NAMALWA (cell line): ENCODE data around the gene SUN2.

Experiments used
- DNase-seq: peaks from one replicate; pipeline ENCODE4 v3.0.0-alpha.2; 2015; ENCODE audit warnings: low spot score

SUN2 gene

DNA sequence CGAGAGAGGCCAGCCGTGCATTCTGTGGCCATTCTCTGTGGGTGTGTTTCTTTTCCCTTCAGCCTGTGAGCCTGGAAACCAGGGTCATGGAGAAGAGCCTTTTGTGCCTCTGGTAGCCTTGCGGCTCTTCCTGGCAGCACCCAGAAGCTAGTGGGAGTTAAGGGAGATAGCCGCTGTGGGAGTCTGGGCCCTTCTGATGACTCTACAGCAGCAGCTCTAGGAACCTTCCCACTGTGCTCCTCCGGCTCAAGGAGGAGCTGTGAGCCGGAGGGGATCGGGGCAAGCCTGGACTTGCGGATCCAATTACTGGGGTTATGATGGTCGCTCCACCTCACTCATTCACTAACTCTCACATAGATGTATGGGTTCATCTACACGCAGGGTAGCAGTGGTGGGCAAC, 39.5 kb downstream of the SUN2 start:
- DNase-seq, result no peak

GRCh38 chr22:38715852-38716251, 39.9 kb downstream of the SUN2 start:
- DNase-seq, result no peak

DNA sequence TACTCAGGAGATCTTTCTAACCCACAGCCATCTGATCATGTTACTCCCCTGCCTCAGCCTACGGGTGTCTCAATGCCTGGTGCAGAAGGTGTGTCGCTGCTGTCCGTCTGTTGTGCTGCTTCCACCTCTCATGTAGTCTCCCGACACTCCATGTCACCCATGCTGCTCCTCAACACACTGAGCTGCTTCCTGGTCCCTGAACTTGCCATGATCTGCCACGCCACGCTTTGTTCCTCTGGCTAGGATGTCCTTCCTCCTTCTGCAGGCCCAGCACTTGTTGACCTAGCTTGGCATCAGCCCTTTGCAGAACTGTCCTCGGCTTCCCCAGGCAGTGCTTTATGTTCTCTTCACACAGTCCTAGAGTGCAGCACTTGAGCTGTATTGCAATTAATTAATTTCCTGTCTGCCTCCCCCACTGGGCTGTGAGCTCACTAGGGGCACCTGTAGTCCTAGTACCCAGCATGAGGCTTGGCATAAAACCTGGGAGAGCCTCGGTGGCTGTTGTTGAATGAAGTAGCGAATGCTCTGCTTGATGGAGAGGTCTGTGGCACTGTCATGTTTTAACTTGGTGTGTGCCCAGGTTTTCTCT, 40.5 kb downstream of the SUN2 start:
- DNase-seq, result no peak

DNA sequence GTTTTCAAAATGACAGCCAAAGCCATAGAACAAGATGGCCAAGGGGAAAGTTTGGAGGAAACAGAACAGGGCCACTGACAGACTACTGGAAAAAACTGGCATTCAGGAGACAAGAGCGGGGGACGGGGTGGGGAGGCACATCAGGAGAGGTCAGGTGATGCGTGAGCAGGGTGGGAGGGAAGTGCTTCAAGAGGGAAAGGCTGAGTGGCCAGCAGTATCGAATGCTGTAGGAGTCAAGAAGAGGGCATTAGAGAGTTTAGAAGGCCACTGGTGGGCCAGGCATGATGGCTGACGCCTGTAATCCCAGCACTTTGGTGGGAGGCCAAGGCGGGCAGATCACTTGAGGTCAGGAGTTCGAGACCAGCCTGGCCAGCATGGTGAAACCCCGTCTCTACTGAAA, 41.9 kb downstream of the SUN2 start:
- no peak for DNase-seq

GRCh38 chr22:38712486-38713207, 43.2 kb downstream of the SUN2 start:
- no peak for DNase-seq

DNA sequence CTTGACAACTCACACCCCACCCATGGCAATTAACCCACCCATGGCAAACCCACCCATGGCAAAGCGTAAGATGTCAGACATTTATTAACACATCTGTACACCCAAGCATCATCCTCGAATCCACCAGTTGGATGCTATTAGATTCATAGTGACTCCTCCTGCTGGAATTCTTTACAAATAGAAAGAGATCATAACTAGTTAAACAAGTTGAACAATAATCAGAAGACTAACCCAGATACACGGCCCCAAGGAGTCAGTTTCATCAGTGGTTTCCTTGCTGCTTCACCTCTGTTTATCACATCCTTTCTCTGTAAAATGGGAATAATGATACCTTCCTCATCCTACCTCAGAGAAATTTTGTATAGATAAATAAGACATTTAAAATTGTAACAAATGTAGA, 44.9 kb downstream of the SUN2 start:
- no peak for DNase-seq

DNA sequence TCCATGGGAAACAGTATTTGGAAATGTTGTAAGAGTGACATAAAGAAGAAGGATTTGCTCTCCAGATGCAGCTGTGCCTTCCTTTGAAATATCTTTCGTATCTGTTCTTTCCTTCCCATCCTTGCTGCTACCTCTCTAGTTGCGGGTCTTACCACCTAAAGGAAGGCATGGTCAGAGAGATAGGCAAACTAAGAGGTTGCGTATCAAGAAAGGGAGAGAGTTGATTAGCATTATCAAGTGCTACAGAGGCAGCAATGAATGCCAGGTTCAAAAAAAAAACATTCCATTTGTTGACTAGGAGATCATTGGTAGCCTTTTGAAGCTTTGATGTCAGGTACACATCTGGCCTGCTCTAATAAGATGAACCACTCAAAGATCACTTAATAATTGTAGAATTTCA, 45.4 kb downstream of the SUN2 start:
- no peak for DNase-seq

DNA sequence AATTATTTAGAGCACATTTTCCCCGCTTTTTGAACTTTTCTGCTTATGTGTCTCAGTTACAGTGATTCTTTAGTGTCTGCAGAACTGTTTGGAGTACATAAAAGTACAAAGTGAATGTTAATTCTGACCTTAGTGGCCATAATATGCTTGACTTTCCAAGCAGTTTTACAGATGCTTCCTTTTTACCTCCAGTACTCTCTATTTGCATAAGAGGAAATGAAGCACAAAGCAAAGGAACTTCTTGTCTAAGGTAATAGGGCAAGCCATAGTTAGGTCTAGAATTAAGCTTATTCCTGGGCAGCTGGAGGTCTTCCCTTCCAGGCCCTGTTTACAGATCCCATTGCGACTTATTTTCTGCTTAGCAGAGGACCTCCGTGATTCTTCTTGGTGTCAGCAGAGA, 46.5 kb downstream of the SUN2 start:
- DNase-seq, result peak; percentile 34

DNA sequence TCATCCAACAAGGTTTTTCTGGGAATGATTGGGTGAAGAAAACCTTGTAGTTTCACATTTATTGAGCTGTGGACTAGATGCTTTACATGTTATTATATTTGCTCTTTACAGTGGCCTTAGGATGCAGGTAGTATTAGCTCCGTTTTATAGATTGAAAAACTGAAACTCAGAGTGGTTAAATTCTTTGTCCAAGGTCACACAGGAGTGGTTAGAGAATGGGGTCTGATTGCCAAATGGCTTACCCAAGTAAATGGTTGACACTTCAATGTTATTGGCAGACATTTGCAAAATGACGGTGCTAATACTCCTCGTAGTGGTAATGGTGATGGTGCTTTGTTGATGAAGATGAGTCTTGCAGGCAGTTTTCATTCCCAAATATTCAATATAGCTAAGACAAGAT, 47.8 kb downstream of the SUN2 start:
- no peak for DNase-seq

DNA sequence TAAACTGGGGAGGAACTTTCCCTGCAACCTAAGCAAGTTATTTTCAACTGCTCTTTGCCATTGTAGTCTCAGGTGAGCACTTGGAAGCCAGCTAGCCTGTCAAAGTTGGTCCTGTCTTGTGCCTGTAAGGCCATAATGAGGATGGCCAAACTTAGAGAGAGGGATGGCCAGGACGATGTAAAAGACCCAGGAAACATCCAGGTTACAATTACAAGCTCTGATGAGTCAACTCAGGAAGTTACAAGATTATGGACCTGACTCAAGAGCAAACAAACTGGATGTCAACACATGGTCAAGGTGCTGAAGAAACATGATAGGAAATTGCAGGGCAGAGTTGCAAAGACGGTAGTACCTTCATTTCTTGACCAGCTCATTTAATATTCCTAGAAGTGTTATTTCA, 48.5 kb downstream of the SUN2 start:
- no peak for DNase-seq

GRCh38 chr22:38706901-38707195, 49.0 kb downstream of the SUN2 start:
- DNase-seq, result no peak

GRCh38 chr22:38706101-38706900, 49.5 kb downstream of the SUN2 start:
- peak; percentile 47 for DNase-seq

DNA sequence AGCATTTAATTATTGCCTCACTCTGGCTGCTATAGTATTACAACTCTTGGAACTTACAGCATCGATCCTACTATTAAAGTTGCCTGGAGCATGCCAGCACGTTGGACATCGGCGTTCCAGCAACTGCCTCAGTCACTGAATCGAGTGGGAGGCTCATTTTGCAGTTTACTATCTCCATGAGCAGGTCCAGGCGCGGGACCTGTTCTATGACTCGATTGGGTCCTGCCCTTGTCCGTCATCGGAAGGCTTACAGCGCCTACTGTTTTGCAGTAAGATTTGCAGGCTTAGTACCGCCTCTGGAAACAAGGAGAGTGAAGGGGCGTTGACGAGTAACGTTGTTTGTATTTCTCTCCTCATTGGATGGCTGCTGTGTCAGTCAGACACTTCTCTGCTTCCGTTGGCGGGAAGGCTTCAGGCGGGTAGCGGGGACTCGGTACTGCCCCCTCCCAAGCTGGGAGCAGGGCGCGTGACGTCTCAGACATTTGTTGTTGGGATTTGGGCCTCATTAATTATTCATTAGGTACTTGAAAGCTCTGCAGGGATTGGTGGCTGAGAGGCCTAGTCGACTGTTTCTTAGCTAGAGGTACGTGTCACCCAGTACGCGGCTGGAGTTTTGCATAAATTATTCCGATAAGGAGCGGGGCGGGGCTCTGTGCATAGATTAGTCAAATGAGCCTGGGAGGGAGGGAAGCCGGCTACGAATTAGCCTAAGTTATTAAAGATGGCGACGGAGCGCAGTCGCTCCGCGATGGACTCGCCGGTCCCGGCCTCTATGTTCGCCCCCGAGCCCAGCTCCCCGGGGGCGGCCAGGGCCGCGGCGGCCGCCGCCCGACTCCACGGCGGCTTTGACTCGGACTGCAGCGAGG, 50.3 kb downstream of the SUN2 start, which contains the start of gene GTPBP1:
Gene GTPBP1, plus strand, starts transcription at position 710 of the 866 bp plus-strand sequence. Its CDS starts 12 bp downstream, at position 722.
- DNase-seq, result peak; percentile 100

DNA sequence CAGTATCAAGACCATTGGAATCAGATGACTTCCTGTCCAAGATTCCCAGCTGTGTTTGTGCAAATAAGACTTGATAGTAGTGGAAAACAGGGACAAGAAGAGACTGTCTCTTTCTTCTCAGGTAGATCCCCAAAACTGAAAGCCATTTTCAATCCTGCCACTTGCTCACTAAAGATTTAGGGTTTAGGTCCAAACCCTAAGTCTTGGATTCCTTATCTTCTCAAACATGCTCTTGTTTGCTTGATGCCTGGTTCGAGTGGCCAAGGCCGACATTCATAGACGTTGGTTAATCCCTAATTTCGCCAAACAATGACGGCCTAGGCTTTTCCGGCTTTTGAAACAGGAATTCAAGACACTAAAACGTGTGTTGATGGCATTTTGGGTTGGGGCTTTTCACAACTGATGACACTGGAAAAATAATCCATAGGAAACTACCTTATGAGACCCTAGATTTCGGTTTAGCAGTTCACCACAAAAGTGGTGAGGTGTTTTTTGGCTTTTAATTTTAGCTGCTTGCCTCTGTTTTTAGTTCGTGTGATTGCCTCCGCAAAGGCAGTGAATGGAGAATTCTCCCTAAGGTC, 51.1 kb downstream of the SUN2 start:
- peak; percentile 36 for DNase-seq

GRCh38 chr22:38700789-38701628, 54.8 kb downstream of the SUN2 start, which contains the start of gene JOSD1:
Gene JOSD1 (minus strand): TSS chr22:38700943. CDS start chr22:38699987, 956 bp downstream.
- peak; percentile 97 for DNase-seq

- peak; percentile 44 for DNase-seq
Measured at GRCh38 chr22:38700270-38700788, 55.5 kb downstream of the SUN2 start.

GRCh38 chr22:38699784-38700183, 56.0 kb downstream of the SUN2 start:
- DNase-seq, result no peak

DNA sequence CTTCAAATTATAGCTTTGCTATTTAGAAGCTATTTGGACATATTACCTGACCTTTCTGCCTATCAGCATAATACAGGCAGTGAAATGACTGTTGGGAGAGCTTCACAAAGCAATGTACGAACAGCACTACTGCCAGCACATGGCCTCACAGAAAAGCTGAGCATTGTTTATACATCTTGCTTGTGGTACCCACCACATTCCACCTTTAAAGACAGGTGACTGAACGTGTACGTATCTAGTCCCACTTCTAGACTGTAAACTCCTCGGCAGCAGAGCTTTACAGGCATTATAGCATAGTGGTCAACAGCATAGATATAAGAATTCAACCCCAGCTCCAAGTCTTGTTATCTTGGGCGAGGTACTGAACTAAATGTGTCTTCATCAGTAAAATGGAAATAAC, 56.7 kb downstream of the SUN2 start:
- no peak for DNase-seq

DNA sequence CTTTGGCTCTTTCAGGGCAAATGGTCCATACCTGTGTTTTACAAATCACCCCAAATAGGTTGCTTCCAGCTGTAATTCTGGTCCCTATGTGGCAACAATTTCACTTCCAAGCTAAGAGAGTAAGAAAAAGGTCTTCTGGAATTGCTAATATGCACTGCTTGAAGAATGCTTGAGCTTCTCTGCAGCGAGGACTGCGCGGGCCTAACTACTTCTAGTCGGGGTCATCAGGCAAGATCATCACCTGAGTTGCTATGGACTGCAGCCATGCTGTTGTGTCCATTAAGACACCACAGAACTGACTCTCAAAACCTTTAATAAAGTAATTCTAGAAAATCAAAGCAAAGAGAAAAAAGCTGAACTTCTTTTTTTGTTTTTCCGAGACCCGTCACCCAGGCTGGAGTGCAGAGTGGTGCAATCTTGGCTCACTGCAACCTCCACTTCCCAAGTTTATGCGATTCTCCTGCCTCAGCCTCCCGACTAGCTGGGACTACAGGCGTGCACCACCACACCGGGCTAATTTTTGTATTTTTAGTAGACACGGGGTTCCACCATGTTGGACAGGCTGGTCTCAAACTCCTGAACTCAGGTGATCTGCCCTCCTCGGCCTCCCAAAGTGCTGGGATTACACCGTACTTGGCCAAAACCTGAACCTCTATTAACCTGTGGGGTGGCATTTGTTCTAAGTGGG, 57.2 kb downstream of the SUN2 start:
- DNase-seq, result no peak
